BJ (cell line): Measurements from ENCODE around the gene PRPF38A. TPM values are rescaled to one million over a fixed set of nuclear protein-coding genes. Genes with fewer than 3 reads are reported as not detected.

Experiments used
- CTCF ChIA-PET: fragments of 350-600 bp; formaldehyde crosslinking; extraction: SDS; loops from one replicate; lab custom pipeline; 2021; ENCODE audit warnings: antibody characterized with exemption, inconsistent platforms; lab: Yijun Ruan, JAX
- POLR2A ChIA-PET: fragments of 300-600 bp; sonication (Branson Sonifier 250); formaldehyde crosslinking; extraction: SDS; loops from one replicate; lab custom pipeline; 2021; ENCODE audit warnings: antibody characterized with exemption; lab: Charles Lee
- DNase-seq: peaks from one replicate; pipeline ENCODE4 v3.0.0-alpha.2; 2011; ENCODE audit warnings: low read depth
- H3K27me3 ChIP-seq: 2 replicates; pipeline ENCODE4 v1.6.0; 2011; ENCODE audit warnings: low read length; ENCODE audit not compliant: control insufficient read depth, insufficient read depth
- H3K36me3 ChIP-seq: 2 replicates; pipeline ENCODE4 v1.5.1; 2011; ENCODE audit warnings: low read length; ENCODE audit not compliant: control insufficient read depth, insufficient read depth
- H3K4me3 ChIP-seq: 2 replicates; pipeline ENCODE4 v1.5.1; 2011; ENCODE audit warnings: low read depth, mild to moderate bottlenecking, control low read depth, low read length
- polyA plus RNA-seq: library from polyadenylated mRNA; depleted of rRNA; stranded (reverse); fragments of >200 nt; gene quantifications from 2 replicates; pipeline ENCODE4 v1.2.3, GENCODE V29; 2011
- TF ChIP-seq, protein P1 (sequence below): IDR thresholded peaks from 2 replicates; pipeline ENCODE4 v1.5.1; 2011; ENCODE audit warnings: low read depth, mild to moderate bottlenecking, control low read depth, inconsistent platforms, low read length, moderate library complexity; ENCODE audit not compliant: insufficient read depth

The PRPF38A gene
- polyA plus RNA-seq, 1 experiment: 14.2 TPM

- TF ChIP-seq, protein P1, sequence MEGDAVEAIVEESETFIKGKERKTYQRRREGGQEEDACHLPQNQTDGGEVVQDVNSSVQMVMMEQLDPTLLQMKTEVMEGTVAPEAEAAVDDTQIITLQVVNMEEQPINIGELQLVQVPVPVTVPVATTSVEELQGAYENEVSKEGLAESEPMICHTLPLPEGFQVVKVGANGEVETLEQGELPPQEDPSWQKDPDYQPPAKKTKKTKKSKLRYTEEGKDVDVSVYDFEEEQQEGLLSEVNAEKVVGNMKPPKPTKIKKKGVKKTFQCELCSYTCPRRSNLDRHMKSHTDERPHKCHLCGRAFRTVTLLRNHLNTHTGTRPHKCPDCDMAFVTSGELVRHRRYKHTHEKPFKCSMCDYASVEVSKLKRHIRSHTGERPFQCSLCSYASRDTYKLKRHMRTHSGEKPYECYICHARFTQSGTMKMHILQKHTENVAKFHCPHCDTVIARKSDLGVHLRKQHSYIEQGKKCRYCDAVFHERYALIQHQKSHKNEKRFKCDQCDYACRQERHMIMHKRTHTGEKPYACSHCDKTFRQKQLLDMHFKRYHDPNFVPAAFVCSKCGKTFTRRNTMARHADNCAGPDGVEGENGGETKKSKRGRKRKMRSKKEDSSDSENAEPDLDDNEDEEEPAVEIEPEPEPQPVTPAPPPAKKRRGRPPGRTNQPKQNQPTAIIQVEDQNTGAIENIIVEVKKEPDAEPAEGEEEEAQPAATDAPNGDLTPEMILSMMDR: no peak
- no peak overlapping the region for H3K4me3 ChIP-seq
- ChIA-PET POLR2A (no interaction called here), CTCF (no interaction called here)
- H3K27me3 ChIP-seq: no peaks in the 10 kb centered on the region
- H3K36me3 ChIP-seq: peaks cover 21% of the 10 kb centered on the region
- no peak for DNase-seq
Observed at GRCh38 chr1:52414942-52415341, 10.5 kb downstream of the PRPF38A start.

DNA sequence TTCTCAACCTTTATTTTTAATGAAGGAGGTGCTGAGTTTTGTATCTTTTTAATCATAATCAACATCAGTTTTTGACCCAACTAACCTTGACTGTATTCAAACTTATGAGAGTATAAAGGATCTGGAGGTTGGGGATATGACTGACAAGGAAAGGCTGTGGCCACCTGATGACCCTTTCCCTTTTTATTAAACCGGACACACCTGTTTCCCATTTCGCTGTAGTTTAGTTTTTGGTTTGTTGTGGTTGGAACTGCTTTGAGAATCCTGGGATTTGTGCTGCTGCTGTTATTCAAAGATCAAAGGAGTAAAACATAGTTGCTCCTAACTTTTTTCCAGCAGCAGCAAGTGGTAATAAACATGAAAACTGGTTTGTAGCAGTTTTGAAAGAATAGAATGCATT is 12.4 kb downstream of the PRPF38A start:
- POLR2A ChIA-PET: no interaction called here
- DNase-seq: no peak
- H3K27me3 ChIP-seq: no peaks in the 10 kb centered on the region
- peaks cover 20% of the 10 kb centered on the region for H3K36me3 ChIP-seq
- TF ChIP-seq, protein P1: no peak
- CTCF ChIA-PET: no interaction called here
- no peak overlapping the region for H3K4me3 ChIP-seq

GRCh38 chr1:52420713-52421112 is 16.3 kb downstream of the PRPF38A start:
- Histone ChIP-seq H3K4me3 (no peak overlapping the region), H3K27me3 (no peaks in the 10 kb centered on the region), H3K36me3 (peaks cover 6% of the 10 kb centered on the region)
- ChIA-PET POLR2A (no interaction called here), CTCF (no interaction called here)
- TF ChIP-seq, protein P1: no peak
- DNase-seq: no peak

- no peak for DNase-seq
- Histone ChIP-seq H3K4me3 (no peak overlapping the region), H3K27me3 (no peaks in the 10 kb centered on the region), H3K36me3 (peaks cover 1% of the 10 kb centered on the region; the same call in 1 of the 2 replicates)
- CTCF ChIA-PET: interaction anchor here (1.8 kb wide), 1 partner anchor 12 kb away, joined by 4 read pairs; no protein-coding TSS in a partner anchor
- POLR2A ChIA-PET: no interaction called here
- TF ChIP-seq, protein P1: no peak
Observed at GRCh38 chr1:52423055-52423454, 18.7 kb downstream of the PRPF38A start.

DNA sequence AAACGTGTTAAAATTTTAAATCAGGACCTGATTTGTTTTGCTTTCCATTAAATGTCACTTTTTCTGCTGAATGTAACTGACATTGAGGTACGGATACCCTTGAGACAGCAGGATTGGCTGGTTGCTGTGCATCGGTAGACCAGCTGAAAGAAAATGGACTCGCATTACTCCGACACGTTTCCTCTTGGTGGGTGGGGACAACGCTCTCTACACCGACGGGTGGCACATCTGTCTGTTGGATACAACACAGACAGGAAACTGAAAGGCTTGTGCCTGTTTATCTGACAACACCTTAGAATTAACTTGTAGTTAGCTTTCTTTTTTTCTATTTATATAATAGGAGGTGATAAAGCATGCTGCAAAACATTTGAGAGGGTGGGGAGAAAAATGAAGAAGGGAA is 19.4 kb downstream of the PRPF38A start:
- no peak for DNase-seq
- TF ChIP-seq, protein P1: no peak
- H3K36me3 ChIP-seq: peaks cover 1% of the 10 kb centered on the region; the same call in 1 of the 2 replicates
- no peaks in the 10 kb centered on the region for H3K27me3 ChIP-seq
- CTCF ChIA-PET: interaction anchor here (1.8 kb wide), 1 partner anchor 12 kb away, joined by 4 read pairs; no protein-coding TSS in a partner anchor
- POLR2A ChIA-PET: no interaction called here
- no peak overlapping the region for H3K4me3 ChIP-seq
